Panc1 (cell line): ENCODE measurements around the gene CDH16. TPM values are rescaled to one million over a fixed set of nuclear protein-coding genes. Genes with fewer than 3 reads are reported as not detected.

Experiments used
- ATAC-seq: fragments of 200-7000 bp; cut with Tn5 transposase; 2 replicates; pipeline ENCODE4 v1.9.1; 2020; ENCODE audit warnings: mild to moderate bottlenecking, moderate library complexity
- BruUV-seq: library from RNA; stranded (reverse); fragments of 400-500 nt; replicated peaks from 2 replicates; lab custom pipeline; 2021; lab: Mats Ljungman, UMichigan
- CTCF ChIA-PET: fragments of 300-600 bp; sonication (Branson Sonifier 250); formaldehyde crosslinking; loops from one replicate; lab custom pipeline; 2022; ENCODE audit warnings: antibody characterized with exemption; lab: Charles Lee
- POLR2A ChIA-PET: fragments of 300-600 bp; sonication (Branson Sonifier 250); formaldehyde crosslinking; loops from one replicate; lab custom pipeline; 2022; ENCODE audit warnings: antibody characterized with exemption; lab: Charles Lee
- DNase-seq: peaks from one replicate; pipeline ENCODE4 v3.0.0-alpha.2; 2010; ENCODE audit warnings: low read depth, low spot score
- H3K27ac ChIP-seq: 2 replicates; pipeline ENCODE4 v1.5.1; 2011; ENCODE audit warnings: mild to moderate bottlenecking, low read length, inconsistent platforms
- H3K27me3 ChIP-seq: fragments of 200-500 bp; sonication (Bioruptor generic); 2 replicates; pipeline ENCODE4 v1.6.0; 2014; ENCODE audit warnings: low read length, inconsistent platforms; ENCODE audit not compliant: control insufficient read depth, insufficient read depth
- H3K36me3 ChIP-seq: fragments of 200-500 bp; sonication (Bioruptor generic); 2 replicates; pipeline ENCODE4 v1.5.1; 2014; ENCODE audit warnings: inconsistent platforms, mild to moderate bottlenecking, low read length, moderate library complexity; ENCODE audit not compliant: control insufficient read depth, insufficient read depth
- H3K4me1 ChIP-seq: 2 replicates; pipeline ENCODE4 v1.5.1; 2011; ENCODE audit warnings: inconsistent platforms, mild to moderate bottlenecking, low read length, moderate library complexity; ENCODE audit not compliant: control insufficient read depth, insufficient read depth
- H3K4me3 ChIP-seq, 2 experiments: 2 replicates each; pipeline ENCODE4 v1.5.1; 2011 to 2012; ENCODE audit warnings: low read depth in 2 of 2, low read length in 2 of 2, mild to moderate bottlenecking in 2 of 2, inconsistent platforms in 1 of 2, moderate library complexity in 1 of 2
- H3K9me3 ChIP-seq: fragments of 200-500 bp; sonication (Bioruptor generic); 2 replicates; pipeline ENCODE4 v1.5.1; 2014; ENCODE audit warnings: low read depth, mild to moderate bottlenecking, inconsistent platforms, low read length, moderate library complexity; ENCODE audit not compliant: control insufficient read depth, insufficient read depth
- CTCF ChIP-seq: fragments of 450-650 bp; IDR thresholded peaks from 2 replicates; pipeline ENCODE4 v1.5.1; 2017; ENCODE audit warnings: mild to moderate bottlenecking
- POLR2AphosphoS5 ChIP-seq: IDR thresholded peaks from 2 replicates; pipeline ENCODE4 v1.6.1; 2012; ENCODE audit warnings: mild to moderate bottlenecking, low read depth, low read length, moderate library complexity
- REST ChIP-seq, 2 experiments: IDR thresholded peaks; 2 replicates each; pipeline ENCODE4 v1.6.1; 2011 to 2012; ENCODE audit warnings: low read depth in 2 of 2, control low read depth in 1 of 2, low read length in 1 of 2, mild to moderate bottlenecking in 1 of 2, moderate library complexity in 1 of 2; ENCODE audit not compliant: insufficient read depth in 1 of 2
- SIN3A ChIP-seq: IDR thresholded peaks from 2 replicates; pipeline ENCODE4 v1.6.1; 2012; ENCODE audit warnings: low read depth, mild to moderate bottlenecking, low read length, moderate library complexity, borderline replicate concordance; ENCODE audit not compliant: insufficient read depth
- TCF7L2 ChIP-seq: IDR thresholded peaks from 2 replicates; pipeline ENCODE4 v1.6.1; 2011; ENCODE audit warnings: mild to moderate bottlenecking, low read depth, low read length, inconsistent platforms
- in situ Hi-C: cut with HindIII; loops from 2 replicates; pipeline ENCODE4 v1.10.0; 2016; ENCODE audit warnings: low sequenced_read_pairs, low pct_unique_long_range_greater_than_20kb
- intact Hi-C: fragments of 100-400 bp; cut with micrococcal nuclease; formaldehyde crosslinking; loops from one replicate; pipeline ENCODE4 v1.10.0; 2022; ENCODE audit not compliant: unreplicated experiment
- total RNA-seq: library from RNA; stranded (reverse); gene quantifications from one replicate; pipeline ENCODE4 v1.2.1, GENCODE V29; 2021; ENCODE audit not compliant: unreplicated experiment

The CDH16 gene
- total RNA-seq, 1 experiment from 2014 or later: not detected

DNA sequence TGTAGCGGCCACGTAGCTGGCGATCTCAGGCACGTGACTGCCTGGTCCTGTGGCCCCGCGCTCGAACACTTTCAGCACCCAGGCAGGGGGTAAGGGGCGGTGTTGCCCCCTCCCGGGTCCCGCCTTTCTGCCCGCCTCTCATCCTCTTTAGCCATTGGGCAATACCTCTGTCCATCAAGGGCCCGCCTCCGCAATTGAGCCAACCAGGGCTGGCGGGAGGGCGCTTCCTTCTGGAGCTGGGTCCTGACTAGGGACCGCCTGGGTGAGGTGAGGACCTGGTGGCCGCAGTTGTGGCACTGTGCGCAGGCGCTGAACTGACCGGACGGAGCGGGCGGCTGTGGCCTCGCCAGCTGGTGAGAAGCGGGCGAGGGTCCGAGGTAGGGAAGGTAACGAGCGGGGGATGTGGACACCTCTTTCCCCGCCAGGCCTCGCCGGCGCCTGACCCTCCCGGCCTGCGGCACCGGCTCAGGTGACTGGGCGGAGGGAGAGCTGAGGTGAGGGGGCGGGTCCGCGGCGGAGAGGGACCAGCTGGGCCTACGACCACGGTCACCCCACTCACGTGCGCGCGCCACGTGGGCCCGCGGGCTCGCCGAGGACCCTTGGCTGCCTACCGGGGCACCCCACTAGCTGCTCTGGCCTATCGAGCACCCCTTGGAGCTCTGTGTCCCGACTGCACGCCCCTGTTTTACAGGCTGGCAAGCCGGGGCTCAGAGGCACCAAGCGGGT, 38.2 kb downstream of the CDH16 start, which contains the start of gene PDP2:
TSS of gene PDP2 (plus strand) at position 228 of the 726 bp plus-strand sequence. CDS start 3,770 bp downstream, outside the sequence.
- Histone ChIP-seq H3K9me3 (no peaks in the 10 kb centered on the region), H3K4me3 (peak within 1 kb of the TSS; percentile 69 to 81), H3K36me3 (no peaks in the 10 kb centered on the region), H3K27me3 (no peaks in the 10 kb centered on the region), H3K27ac (peak within 1 kb of the TSS; percentile 79), H3K4me1 (peaks cover 12% of the 10 kb centered on the region; the same call in 1 of the 2 replicates)
- no peak for TF ChIP-seq CTCF
- no peak for TF ChIP-seq REST (IDR thresholded peaks at IDR 0.05; ENCODE audit: insufficient read depth in 1 of 2, low read depth in 2 of 2, low read length in 1 of 2)
- no peak for TF ChIP-seq SIN3A
- no peak for TF ChIP-seq POLR2AphosphoS5
- no peak for TF ChIP-seq TCF7L2
- in situ Hi-C loops: no loop called here
- intact Hi-C loops: no loop called here
- CTCF ChIA-PET: interaction anchor here (1.0 to 1.4 kb wide), 3 partner anchors 9 to 18 kb away, joined by 3 read pairs; no protein-coding TSS in a partner anchor
- DNase-seq: peak; percentile 72
- POLR2A ChIA-PET: no interaction called here
- no TSS peak for BruUV-seq
- peak; percentile 99 for ATAC-seq

DNA sequence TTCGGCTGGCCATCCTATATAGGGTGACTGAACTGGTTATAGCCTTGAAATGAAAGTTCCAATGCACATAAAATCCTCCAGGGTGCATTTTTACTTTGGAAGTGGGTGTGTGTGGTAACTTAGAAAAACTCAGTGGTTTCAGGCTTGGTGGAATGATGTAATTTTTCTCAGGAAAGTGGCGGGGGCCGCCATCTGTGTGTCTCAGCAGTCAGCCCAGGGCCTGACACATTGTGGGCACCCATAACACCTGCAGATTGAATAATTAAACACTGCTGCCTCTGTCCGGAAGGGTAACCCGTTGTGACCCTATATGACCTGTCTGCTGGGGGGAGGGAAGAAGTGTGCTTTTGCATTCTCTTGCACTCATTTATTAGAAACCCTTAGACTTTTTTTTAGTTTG, 40.6 kb downstream of the CDH16 start:
- Histone ChIP-seq H3K36me3 (no peaks in the 10 kb centered on the region), H3K9me3 (no peaks in the 10 kb centered on the region), H3K27ac (peak overlapping the region; percentile 65; the same call in 1 of the 2 replicates), H3K4me3 (no peak overlapping the region), H3K27me3 (no peaks in the 10 kb centered on the region), H3K4me1 (peaks cover 18% of the 10 kb centered on the region)
- BruUV-seq: no TSS peak
- intact Hi-C loops (no loop called here), in situ Hi-C loops (no loop called here)
- TF ChIP-seq TCF7L2 (no peak), SIN3A (no peak), CTCF (no peak), POLR2AphosphoS5 (no peak), REST (IDR thresholded peaks at IDR 0.05; ENCODE audit: insufficient read depth in 1 of 2, low read depth in 2 of 2, low read length in 1 of 2) (no peak)
- CTCF ChIA-PET: interaction anchor here (0.9 kb wide), 1 partner anchor 292 kb away, joined by 3 read pairs; the partner anchor contains the start of gene NOL3
- no peak for ATAC-seq
- POLR2A ChIA-PET: no interaction called here
- no peak for DNase-seq
